AG09309 (cell line): ENCODE measurements around the gene DHCR7.
A peak's percentile ranks its signal among the peaks of the same experiment; 100 is the strongest.
"Not testable (repeated sequence)": the region's sequence is repeated elsewhere in the genome, so short reads cannot be mapped to it uniquely, and the experiment has no call there.

Experiments
- DNase-seq: peaks from one replicate; pipeline ENCODE4 v3.0.0-alpha.2; 2010; ENCODE audit warnings: low read depth
- H3K4me3 ChIP-seq: 2 replicates; pipeline ENCODE4 v1.5.1; 2011; ENCODE audit warnings: mild to moderate bottlenecking, low read depth, low read length, moderate library complexity; ENCODE audit not compliant: control insufficient read depth
- TF ChIP-seq, protein P1 (sequence below): IDR thresholded peaks from 2 replicates; pipeline ENCODE4 v1.5.1; 2011; ENCODE audit warnings: mild to moderate bottlenecking, low read depth, low read length, inconsistent platforms; ENCODE audit not compliant: insufficient read depth, control insufficient read depth; ENCODE audit errors: missing control alignments

DHCR7 gene

DNA sequence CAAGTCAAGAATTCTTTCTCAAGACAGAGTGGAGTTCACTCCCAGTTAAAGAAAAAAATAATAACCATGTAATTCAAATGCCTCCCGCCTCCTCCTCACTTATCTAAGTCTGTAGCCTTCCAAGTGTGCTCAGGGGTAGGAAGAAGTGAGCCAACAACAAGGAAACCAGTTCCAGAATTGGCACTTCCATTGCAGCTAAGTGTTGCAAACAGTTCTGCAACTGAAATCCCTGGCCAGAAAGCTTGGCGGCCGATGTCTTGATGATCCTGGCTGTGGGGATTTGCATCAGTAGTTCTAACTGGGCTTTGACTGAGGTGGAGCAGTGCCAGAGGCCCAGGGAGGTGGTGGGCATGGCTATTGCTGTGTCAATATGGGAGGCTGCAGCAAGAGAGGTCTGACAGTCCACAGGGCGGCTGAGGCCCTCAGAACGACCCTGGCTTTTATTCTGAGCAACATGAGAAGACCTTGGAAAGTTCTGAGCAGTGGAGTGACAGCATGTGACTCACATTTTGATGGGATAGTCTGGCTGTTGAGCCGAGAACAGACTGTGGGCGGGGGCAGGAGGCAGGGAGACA is 19.2 kb downstream of the DHCR7 start:
- TF ChIP-seq, protein P1, sequence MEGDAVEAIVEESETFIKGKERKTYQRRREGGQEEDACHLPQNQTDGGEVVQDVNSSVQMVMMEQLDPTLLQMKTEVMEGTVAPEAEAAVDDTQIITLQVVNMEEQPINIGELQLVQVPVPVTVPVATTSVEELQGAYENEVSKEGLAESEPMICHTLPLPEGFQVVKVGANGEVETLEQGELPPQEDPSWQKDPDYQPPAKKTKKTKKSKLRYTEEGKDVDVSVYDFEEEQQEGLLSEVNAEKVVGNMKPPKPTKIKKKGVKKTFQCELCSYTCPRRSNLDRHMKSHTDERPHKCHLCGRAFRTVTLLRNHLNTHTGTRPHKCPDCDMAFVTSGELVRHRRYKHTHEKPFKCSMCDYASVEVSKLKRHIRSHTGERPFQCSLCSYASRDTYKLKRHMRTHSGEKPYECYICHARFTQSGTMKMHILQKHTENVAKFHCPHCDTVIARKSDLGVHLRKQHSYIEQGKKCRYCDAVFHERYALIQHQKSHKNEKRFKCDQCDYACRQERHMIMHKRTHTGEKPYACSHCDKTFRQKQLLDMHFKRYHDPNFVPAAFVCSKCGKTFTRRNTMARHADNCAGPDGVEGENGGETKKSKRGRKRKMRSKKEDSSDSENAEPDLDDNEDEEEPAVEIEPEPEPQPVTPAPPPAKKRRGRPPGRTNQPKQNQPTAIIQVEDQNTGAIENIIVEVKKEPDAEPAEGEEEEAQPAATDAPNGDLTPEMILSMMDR = no peak

DNA sequence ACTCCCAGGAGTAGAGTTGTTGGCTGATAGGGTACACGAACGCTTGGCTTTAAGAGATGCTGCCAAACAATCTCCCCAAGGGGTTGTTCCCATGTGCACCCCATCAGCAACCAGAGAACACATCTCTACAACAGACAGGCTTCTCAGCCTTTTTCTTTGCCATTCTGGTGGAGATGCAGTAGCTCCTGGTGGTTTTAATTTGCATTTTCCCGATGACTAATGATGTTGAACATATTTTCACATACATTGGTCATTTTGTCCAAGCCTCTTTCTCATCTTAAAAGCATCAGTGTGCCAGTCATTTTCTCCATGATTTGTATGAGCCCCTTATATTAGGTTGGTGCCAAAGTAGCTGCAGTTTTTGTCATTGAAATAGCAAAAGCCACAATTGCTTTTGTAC is 21.8 kb downstream of the DHCR7 start:
- DNase-seq = no peak

More for the DNA sequence above, 19.2 kb downstream of the DHCR7 start:
- no peak for DNase-seq
- no peak overlapping the region for H3K4me3 ChIP-seq

DNA sequence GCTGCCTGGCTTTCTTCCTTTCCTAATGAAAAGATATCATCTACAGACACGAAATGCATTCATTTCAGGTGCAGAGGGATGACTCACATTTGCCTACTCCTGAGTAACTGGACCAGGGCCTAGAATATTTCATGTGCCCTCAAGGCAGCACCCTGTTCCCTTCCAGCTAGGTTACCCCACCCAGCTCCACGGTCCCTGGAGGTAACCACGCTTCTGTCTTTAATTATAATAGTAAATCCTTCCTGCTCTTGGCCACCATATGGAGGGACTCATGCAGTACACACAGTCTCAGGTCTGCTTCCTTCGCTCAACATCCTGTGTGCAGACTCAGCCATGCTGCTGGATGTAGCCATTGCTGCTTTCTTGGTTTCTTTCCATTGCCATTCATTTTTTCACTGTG is 22.3 kb downstream of the DHCR7 start:
- H3K4me3 ChIP-seq = no peak overlapping the region
- no peak for DNase-seq
- TF ChIP-seq, protein P1 = no peak

More for the DNA sequence above, 21.8 kb downstream of the DHCR7 start:
- no peak overlapping the region for H3K4me3 ChIP-seq
- TF ChIP-seq, protein P1 = peak; percentile 2

DNA sequence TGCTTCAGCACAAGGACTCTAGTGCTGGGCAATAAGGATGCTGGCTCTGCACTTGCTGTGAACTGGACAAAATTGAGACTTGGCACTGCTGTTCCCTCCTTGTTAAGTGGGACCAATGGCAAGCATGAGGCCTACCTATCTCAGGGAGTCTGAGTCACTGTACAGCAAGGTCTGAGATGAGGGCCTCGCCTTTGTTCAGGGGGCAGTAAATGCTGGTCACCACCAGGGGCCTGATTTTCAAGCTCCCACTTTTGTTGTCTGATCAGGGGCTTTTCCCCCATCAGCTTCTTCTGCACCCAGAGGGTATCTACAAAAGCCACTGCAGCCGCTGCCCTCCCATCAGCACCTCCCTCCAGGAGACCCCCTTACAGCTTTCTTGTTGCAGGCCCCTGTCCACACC is 22.8 kb downstream of the DHCR7 start:
- TF ChIP-seq, protein P1 = no peak
- H3K4me3 ChIP-seq = no peak overlapping the region
- DNase-seq = no peak

DNA sequence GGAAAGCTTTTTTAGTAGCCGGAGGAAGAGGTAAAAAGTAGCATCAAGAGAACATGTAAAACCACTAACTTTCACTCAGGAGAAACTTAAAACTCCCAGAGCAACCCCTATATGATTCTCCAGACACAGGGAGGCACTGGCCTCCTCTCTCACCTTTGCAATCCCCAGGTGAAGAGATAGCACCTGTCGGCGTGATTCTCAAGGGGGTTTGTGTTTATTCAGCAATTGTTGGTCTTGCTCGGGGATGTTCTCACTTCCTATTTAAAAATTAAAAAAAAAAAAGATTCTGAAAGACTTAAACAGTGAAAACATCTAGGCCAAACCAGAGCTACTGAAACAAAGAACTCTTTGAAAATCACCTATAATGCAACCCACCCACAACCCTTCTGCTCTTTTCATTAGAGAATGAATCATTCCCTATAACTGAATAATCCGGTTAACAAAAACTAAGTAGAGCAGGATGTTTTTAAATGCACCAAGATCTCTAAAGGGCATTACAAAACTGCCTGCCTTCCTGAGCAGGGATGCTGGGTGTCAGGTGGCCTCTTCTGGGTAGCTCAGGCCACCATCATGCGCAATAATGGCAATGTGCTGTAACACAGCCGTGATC is 24.9 kb downstream of the DHCR7 start:
- no peak for DNase-seq

DNA sequence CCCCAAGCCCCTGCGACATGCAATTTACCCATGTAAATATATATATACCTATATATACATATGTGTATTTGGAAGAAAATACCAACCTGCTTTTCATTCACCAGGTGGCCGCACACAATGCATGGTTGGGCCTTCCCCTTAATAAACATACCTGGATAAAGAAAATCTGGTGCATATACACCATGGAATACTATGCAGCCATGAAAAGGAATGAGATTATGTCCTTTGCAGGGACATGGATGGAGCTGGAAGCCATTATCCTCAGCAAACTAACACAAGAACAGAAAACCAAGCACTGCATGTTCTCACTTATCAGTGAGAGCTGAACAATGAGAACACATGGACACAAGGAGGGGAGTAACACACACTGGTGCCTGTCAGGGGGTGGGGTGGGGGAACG is 25.9 kb downstream of the DHCR7 start:
- not testable (repeated sequence) for DNase-seq, H3K4me3 ChIP-seq

More for the DNA sequence above, 24.9 kb downstream of the DHCR7 start:
- TF ChIP-seq, protein P1 = no peak
- no peak overlapping the region for H3K4me3 ChIP-seq

DNA sequence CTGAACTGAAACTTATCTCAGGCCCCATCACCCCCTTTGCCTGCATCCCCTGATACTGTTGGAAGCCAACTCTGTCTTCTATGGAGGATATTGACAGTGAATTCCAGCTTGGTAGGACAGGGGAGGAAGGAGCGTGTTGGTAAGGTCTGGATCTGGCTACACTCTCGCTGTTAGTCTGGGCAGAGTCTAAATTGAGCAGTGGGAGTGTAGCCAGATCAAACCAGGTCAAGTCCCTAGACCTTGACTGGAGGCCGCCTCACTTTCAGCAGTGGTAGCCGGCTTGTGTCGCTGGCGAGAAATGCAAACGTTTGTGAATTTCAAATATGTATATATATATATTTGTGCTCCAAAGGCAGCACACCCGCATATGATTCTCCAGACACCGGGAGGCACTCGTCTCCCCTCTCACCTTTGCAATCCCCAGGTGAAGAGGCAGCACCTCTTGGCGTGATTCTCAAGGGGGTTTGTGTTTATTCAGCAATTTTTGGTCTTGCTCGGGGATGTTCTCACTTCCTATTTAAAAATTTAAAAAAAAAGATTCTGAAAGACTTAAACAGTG is 26.7 kb downstream of the DHCR7 start:
- TF ChIP-seq, protein P1 = no peak
- H3K4me3 ChIP-seq = no peak overlapping the region
- DNase-seq = no peak
